Right ventricle myocardium inferior (tissue), 1 donor: ENCODE measurements around the gene IGFBPL1. TPM values are rescaled to one million over a fixed set of nuclear protein-coding genes. Genes with fewer than 3 reads are reported as not detected.
A peak's percentile ranks its signal among the peaks of the same experiment; 100 is the strongest.
"Not testable (repeated sequence)": the region's sequence is repeated elsewhere in the genome, so short reads cannot be mapped to it uniquely, and the experiment has no call there.

Source experiments
- ATAC-seq: fragments of 200-7000 bp; cut with Tn5 transposase; one replicate; pipeline ENCODE4 v1.9.1; 2020; ENCODE audit warnings: mild to moderate bottlenecking, moderate library complexity
- DNase-seq: peaks from one replicate; pipeline ENCODE4 v3.0.0; 2021; ENCODE audit errors: missing footprints
- intact Hi-C: fragments of 100-400 bp; cut with DNase I; formaldehyde crosslinking; loops from one replicate; pipeline ENCODE4 v1.11.0; 2022
- long read RNA-seq: library from polyadenylated mRNA; unstranded; transcript quantifications from one replicate; pipeline ENCODE4 v2.0.0, GENCODE V29; 2021
- total RNA-seq: library from RNA; stranded (reverse); fragmentation: NEBNext Ultra II Directional; extraction: Animal tissue kit (Norgen Biotek cat#: 25700); gene quantifications from one replicate; pipeline ENCODE4 v1.2.1, GENCODE V29; 2021
- donor health status: DM: no; HTN: yes; CAD: no; lungs with severe emphysema.

The IGFBPL1 gene
- total RNA-seq: not detected
- long read RNA-seq: 0 reads

GRCh38 chr9:38423973-38424843 lies at the start of gene IGFBPL1:
Gene IGFBPL1 (minus strand): TSS chr9:38424454. CDS start chr9:38424424, 30 bp downstream.
- no peak for DNase-seq
- intact Hi-C loops: no loop called here
- peak; percentile 39 for ATAC-seq

DNA sequence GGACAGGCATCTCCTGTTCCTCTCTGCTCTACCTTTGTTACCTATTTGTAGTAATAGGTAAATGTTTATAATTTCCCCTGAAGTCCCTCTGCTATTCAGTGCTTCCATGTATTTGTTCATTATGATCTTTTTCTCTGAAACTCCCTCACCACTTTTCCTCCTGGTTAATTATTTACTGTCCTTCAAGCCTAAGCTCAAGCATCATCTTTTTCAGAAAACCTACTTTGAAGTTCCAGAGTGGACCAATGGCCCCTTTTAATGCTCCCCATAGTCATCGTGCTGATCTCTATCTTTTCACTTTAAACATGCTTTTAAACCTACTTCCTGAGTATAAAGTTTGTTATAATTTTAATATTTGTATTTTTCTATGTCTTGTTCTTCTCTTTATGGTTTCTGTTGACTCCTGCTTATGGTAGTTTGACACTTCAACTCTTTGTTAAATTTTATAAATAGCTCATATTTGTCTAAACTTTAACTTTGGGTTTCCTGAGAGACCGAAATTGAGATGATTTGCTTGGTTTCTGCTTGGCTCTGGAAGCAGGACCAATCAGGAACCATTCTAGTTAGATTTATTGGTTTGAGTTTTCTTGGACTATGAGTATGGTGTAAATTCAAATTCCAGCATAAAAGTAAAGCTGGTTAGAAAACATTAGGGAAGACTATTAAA lies 48.5 kb upstream of the IGFBPL1 start:
- ATAC-seq, DNase-seq, intact Hi-C loops: not testable (repeated sequence)

- ATAC-seq: no peak
- DNase-seq: no peak
- intact Hi-C loops: no loop called here
These were observed 43.1 kb upstream of the IGFBPL1 start for GRCh38 chr9:38467404-38467803.

DNA sequence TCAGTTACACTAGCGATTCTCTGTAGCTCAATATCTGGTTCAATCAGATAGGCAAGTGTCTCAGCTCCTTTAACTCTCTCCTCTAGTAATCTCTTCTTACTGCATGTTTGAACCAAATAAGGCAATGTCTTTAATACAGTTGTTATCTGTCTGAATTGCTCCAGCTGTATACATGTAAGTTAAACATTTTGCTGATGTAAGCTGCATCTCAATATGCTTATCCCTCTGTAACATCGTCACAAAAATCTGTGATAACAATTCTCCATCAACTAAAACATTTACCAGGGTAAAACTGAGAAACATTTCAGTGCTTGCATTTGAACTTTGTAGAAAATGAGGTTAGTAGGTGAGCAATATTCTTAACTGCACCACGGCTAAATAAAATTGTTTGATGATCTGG lies 29.6 kb upstream of the IGFBPL1 start:
- intact Hi-C loops: no loop called here
- no peak for DNase-seq
- no peak for ATAC-seq

DNA sequence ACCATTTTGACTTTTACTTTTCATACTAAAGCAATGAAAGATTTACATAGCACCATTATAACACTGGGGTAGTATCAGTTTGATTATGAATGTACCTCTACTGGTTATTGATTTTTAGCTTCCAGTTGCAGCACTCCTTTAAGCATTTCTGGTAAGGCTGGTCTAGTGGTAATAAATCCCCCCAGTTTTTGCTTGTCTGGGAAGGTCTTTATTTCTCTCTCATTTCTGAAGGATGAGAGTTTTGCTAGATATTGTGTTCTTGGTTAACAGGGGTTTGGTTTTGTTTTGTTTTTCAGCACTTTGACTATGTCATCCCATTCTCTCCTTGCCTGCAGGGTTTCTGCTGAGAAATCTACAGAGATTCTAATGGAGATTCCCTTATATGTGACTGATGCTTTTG lies 26.9 kb upstream of the IGFBPL1 start:
- intact Hi-C loops: no loop called here
- no peak for DNase-seq
- ATAC-seq: no peak

GRCh38 chr9:38447703-38448102 lies 23.4 kb upstream of the IGFBPL1 start:
- intact Hi-C loops: no loop called here
- ATAC-seq (no peak), DNase-seq (no peak)

DNA sequence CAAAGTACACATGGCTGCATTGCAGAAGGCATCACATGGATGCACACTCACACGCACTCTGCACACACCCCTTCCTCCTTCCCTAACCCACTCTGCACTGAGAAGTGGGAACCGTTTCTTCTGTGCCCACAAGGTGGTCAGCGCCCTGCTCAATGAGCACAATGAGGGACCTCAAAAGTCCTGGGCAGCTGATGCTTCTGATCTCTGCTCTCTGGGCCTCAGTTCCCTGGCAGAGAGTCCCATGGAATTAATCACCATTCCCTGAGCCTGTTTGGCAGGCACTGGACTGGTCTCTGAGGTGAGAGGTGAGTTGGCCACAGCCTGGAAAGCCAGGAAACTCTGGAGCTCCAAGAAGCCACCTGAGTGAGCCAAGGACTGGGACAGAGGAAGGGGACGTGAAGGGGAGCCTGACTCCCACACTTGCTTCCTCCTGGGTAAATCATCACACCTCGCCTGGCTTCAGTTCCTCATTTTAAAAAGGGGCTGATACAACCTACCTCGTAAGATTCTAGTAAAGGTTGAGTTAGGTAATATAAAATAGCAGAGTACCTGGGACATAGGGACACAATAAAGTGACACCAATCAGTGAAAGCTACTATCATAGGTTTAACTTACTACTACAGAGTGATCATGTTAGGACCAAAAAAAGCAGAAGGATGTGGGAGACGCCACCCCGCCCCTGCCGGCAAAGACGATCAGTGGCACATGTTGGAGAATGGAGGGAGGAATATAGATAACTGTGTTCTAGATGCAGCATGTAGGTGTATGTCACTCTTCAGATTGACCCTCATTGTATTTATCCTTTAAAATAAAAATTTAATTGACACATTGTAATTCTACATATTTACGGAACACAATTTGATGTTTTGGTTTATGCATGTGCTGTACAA lies 21.1 kb upstream of the IGFBPL1 start:
- intact Hi-C loops: no loop called here
- ATAC-seq: no peak
- DNase-seq: no peak

GRCh38 chr9:38443597-38443996 lies 19.3 kb upstream of the IGFBPL1 start:
- intact Hi-C loops: no loop called here
- no peak for DNase-seq
- ATAC-seq: no peak

DNA sequence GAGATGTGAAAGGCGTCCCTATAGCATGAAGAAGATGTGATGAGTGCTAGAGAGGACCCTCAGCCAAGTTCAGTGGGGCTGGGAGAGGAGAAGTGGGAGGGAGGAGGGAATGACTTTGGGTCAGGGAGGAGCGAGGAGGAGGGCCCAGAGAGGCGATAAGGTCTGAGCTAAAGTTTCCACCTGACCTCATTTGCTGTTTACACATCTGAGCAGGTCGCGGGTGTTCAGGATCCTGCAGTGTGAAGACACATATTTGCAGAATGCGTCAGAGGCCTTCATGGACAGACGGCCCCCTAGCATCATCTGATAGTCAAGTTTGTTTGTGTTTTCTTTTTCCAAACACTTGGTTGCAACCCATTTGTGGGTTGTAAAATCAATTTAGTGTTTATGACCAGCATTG lies 18.9 kb upstream of the IGFBPL1 start:
- intact Hi-C loops: no loop called here

GRCh38 chr9:38442473-38443096 lies 18.3 kb upstream of the IGFBPL1 start:
- ATAC-seq: no peak
- intact Hi-C loops: no loop called here
- DNase-seq: no peak

More for the DNA sequence above, 18.9 kb upstream of the IGFBPL1 start:
- ATAC-seq (no peak), DNase-seq (no peak)

GRCh38 chr9:38441347-38442085 lies 17.3 kb upstream of the IGFBPL1 start:
- ATAC-seq (no peak), DNase-seq (peak; percentile 50)
- intact Hi-C loops: no loop called here

DNA sequence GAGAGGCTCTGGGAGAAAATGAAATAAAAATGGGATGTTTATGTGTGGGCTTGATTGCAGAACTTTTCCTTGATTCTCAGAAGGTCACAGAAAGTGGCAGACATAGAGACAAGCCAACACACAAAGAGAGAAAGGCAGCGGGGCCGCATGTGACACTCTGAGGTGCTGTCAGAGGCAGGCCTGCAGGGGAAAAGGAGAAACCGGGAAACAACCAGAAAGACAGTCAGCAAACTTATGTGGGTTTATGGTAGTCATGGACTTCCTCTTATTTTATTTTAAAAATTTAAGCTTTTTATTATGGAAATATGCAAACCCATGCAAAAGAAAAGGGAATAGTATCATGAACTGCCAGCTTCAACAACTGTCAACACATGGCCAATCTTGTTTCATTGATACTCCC lies 16.3 kb upstream of the IGFBPL1 start:
- intact Hi-C loops: no loop called here
- no peak for ATAC-seq
- no peak for DNase-seq

DNA sequence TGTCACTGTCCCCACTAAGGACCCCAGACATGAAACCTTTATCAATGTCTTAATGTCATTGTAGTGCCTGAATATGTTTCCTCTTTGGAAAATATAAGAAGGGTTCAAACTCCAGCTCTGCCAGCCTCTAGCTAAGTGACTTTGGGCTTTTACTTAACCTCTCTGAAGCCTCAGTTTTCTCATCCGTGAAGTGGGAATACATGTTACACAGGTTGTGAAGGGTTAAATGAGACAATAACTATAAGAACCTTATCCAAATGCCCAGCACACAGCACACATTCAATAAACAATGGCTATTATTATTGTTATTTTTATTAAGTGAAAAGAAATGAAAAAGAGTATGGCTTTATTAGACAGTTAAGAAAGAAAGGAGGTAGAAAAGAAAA lies 15.7 kb upstream of the IGFBPL1 start:
- DNase-seq (no peak), ATAC-seq (no peak)
- intact Hi-C loops: no loop called here

DNA sequence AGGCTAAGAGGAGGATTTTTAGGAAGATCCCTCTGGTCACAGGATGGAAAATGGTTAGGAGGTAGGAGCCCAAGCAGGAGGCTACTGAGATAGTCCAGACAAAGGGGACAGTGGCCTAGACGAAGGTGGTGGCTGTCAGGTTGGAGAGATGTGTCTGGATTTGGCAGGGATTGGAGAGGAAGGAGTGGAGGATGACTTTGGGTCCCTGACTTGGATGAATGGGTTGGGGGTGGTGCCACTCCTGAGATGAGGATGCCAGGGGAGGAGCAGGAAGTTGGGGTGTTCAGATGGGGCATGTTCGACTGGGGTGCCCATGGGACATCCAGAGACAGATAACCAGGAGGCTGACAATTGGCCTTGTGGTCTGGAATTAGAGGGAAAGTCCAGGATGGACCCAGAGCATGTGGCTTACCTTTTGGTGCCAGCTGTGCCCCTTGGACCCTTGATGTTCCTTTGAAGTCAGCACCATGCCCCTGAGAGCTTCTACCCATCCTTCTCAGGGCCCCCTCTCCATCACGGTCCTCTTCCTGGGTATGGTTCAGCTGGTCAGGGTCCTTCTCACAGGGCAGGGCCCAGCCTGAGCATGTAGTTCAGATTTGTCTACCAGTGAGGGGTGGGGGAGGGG lies 15.1 kb upstream of the IGFBPL1 start:
- DNase-seq: no peak
- intact Hi-C loops: no loop called here
- ATAC-seq: no peak

GRCh38 chr9:38437193-38437823 lies 13.1 kb upstream of the IGFBPL1 start:
- no peak for DNase-seq
- no peak for ATAC-seq
- intact Hi-C loops: no loop called here

DNA sequence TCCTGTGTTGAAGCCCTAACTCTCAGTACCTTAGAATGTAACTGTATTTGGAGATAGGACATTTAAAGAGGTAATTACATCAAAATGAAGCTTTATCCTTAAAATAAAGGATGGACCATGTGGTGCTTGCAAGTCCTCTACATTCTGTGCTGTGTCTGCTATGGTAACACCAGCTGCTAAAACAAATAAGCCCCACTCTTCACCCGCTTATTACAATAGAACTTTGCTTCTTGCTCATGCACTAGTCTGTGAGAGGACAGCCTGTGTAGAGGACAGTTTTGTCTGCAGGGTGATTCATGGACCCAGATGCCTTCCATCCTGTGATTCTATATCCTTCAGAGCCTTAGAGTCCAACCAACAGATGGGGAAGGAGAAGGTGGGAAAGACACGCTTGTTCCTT lies 12.5 kb upstream of the IGFBPL1 start:
- no peak for ATAC-seq
- intact Hi-C loops: no loop called here

GRCh38 chr9:38435521-38435920 lies 11.3 kb upstream of the IGFBPL1 start:
- no peak for ATAC-seq
- intact Hi-C loops: no loop called here
- no peak for DNase-seq

More for the DNA sequence above, 12.5 kb upstream of the IGFBPL1 start:
- DNase-seq: no peak
